ENCODE measurements around the gene FCAR. TPM values are rescaled to one million over a fixed set of nuclear protein-coding genes. Genes with fewer than 3 reads are reported as not detected.
"Not testable (repeated sequence)": the region's sequence is repeated elsewhere in the genome, so short reads cannot be mapped to it uniquely, and the experiment has no call there.

FCAR gene
- total RNA-seq (under 1 TPM in 1 of 5 donors, not detected in 4; 0.68 TPM), total RNA-seq (0 to 6.2 (median 0.06) reads per million in 29 experiments)
- total RNA-seq (2013): 0.29 TPM

GRCh38 chr19:54873990-54874389 is at the start of gene FCAR:
Gene FCAR (plus strand): TSS chr19:54874235. CDS start chr19:54874290, 55 bp downstream.
- H3K4me1 Mint-ChIP-seq: no peaks in the 10 kb centered on the region
- H3K9me3 ChIP-seq: no peaks in the 10 kb centered on the region
- H3K4me1 ChIP-seq (ENCODE audit: control insufficient read depth in 1 of 2, extremely low read depth in 1 of 2, insufficient read depth in 2 of 2, low read length in 2 of 2): no peaks in the 10 kb centered on the region
- no peaks in the 10 kb centered on the region for H3K36me3 ChIP-seq (ENCODE audit: control insufficient read depth in 2 of 2, extremely low read depth in 1 of 2, insufficient read depth in 1 of 2, low read length in 1 of 2)
- ATAC-seq (replicated peaks in 1 of 4) (no peak), DNase-seq (peak in 1 of 35 experiments; percentile 9)
- peaks cover 0 to 3% of the 10 kb centered on the region in 2 experiments for H3K27me3 ChIP-seq (replicated peaks in 1 of 2; ENCODE audit: control insufficient read depth in 2 of 2, extremely low read depth in 1 of 2, insufficient read depth in 2 of 2, low read length in 1 of 2)
- H3K4me3 ChIP-seq (ENCODE audit: control insufficient read depth in 1 of 2, extremely low read depth in 1 of 2, low read length in 1 of 2): no peak within 1 kb of the TSS
- no peaks in the 10 kb centered on the region for H3K36me3 Mint-ChIP-seq
- no peak within 1 kb of the TSS for H3K4me3 Mint-ChIP-seq
- CTCF ChIA-PET: no interaction called here
- 92% methylated on average over 6 of the region's 8 CpGs for WGBS (ENCODE audit: insufficient coverage)
- H3K27ac ChIP-seq (ENCODE audit: low read length): no peak within 1 kb of the TSS
- H3K9me3 Mint-ChIP-seq: peaks cover 0 to 3% (median 0%) of the 10 kb centered on the region in 3 donors
- H3K27ac Mint-ChIP-seq: no peak within 1 kb of the TSS
- peaks cover 8 to 18% of the 10 kb centered on the region in 2 donors for H3K27me3 Mint-ChIP-seq
- POLR2A ChIA-PET: no interaction called here

- H3K27ac Mint-ChIP-seq; H3K36me3 Mint-ChIP-seq; H3K9me3 ChIP-seq; ATAC-seq (replicated peaks in 1 of 4); H3K4me1 Mint-ChIP-seq; H3K4me3 ChIP-seq (ENCODE audit: control insufficient read depth in 1 of 2, extremely low read depth in 1 of 2, low read length in 1 of 2); POLR2A ChIA-PET; H3K27ac ChIP-seq (ENCODE audit: low read length); DNase-seq; CTCF ChIA-PET; H3K4me3 Mint-ChIP-seq; H3K9me3 Mint-ChIP-seq; H3K27me3 ChIP-seq (replicated peaks in 1 of 2; ENCODE audit: control insufficient read depth in 2 of 2, extremely low read depth in 1 of 2, insufficient read depth in 2 of 2, low read length in 1 of 2); H3K4me1 ChIP-seq (ENCODE audit: control insufficient read depth in 1 of 2, extremely low read depth in 1 of 2, insufficient read depth in 2 of 2, low read length in 2 of 2); H3K36me3 ChIP-seq (ENCODE audit: control insufficient read depth in 2 of 2, extremely low read depth in 1 of 2, insufficient read depth in 1 of 2, low read length in 1 of 2): not testable (repeated sequence)
- peaks cover 14 to 17% of the 10 kb centered on the region in 2 donors for H3K27me3 Mint-ChIP-seq
- WGBS (ENCODE audit: insufficient coverage): no CpG with 5 or more reads among the region's 4 CpGs
Observed at GRCh38 chr19:54824416-54824815, 49.6 kb upstream of the FCAR start.

DNA sequence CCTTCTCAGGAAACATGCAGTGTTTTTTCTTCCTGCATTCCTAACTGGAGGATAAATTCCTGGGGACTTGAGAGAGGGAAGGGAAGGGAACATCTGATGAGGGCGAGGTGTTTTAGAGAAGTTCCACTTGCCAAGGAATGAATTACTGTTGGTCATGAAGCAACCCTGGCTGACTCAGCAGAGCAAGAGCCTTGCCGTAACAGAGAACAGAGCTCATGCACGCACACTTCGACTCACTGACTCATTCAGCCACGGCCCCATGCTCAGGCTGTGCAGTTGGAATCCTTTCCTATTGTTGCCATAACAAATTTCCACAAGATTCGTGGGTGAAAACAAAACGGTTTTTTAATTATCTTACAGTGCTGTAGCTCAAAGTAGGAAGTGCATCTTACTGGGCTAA is 48.7 kb upstream of the FCAR start:
- ATAC-seq (replicated peaks in 1 of 4); H3K27me3 ChIP-seq (replicated peaks in 1 of 2; ENCODE audit: control insufficient read depth in 2 of 2, extremely low read depth in 1 of 2, insufficient read depth in 2 of 2, low read length in 1 of 2); H3K9me3 ChIP-seq; CTCF ChIA-PET; H3K36me3 ChIP-seq (ENCODE audit: control insufficient read depth in 2 of 2, extremely low read depth in 1 of 2, insufficient read depth in 1 of 2, low read length in 1 of 2); H3K4me3 ChIP-seq (ENCODE audit: control insufficient read depth in 1 of 2, extremely low read depth in 1 of 2, low read length in 1 of 2); H3K27ac ChIP-seq (ENCODE audit: low read length); H3K4me1 Mint-ChIP-seq; H3K27ac Mint-ChIP-seq; H3K4me1 ChIP-seq (ENCODE audit: control insufficient read depth in 1 of 2, extremely low read depth in 1 of 2, insufficient read depth in 2 of 2, low read length in 2 of 2); POLR2A ChIA-PET; H3K4me3 Mint-ChIP-seq; H3K36me3 Mint-ChIP-seq; H3K9me3 Mint-ChIP-seq: not testable (repeated sequence)
- WGBS (ENCODE audit: insufficient coverage): 57% methylated on average over 3 of the region's 7 CpGs
- H3K27me3 Mint-ChIP-seq: peaks cover 14% of the 10 kb centered on the region in 2 donors
- DNase-seq: peak in 1 of 35 experiments; percentile 7

GRCh38 chr19:54828064-54828463 is 46.0 kb upstream of the FCAR start:
- H3K27me3 ChIP-seq (replicated peaks in 1 of 2; ENCODE audit: control insufficient read depth in 2 of 2, extremely low read depth in 1 of 2, insufficient read depth in 2 of 2, low read length in 1 of 2); POLR2A ChIA-PET; CTCF ChIA-PET; H3K4me1 ChIP-seq (ENCODE audit: control insufficient read depth in 1 of 2, extremely low read depth in 1 of 2, insufficient read depth in 2 of 2, low read length in 2 of 2); DNase-seq; H3K36me3 Mint-ChIP-seq; H3K4me1 Mint-ChIP-seq; H3K9me3 ChIP-seq; ATAC-seq (replicated peaks in 1 of 4); H3K27ac Mint-ChIP-seq; H3K4me3 Mint-ChIP-seq; H3K9me3 Mint-ChIP-seq; H3K27ac ChIP-seq (ENCODE audit: low read length); H3K36me3 ChIP-seq (ENCODE audit: control insufficient read depth in 2 of 2, extremely low read depth in 1 of 2, insufficient read depth in 1 of 2, low read length in 1 of 2); H3K4me3 ChIP-seq (ENCODE audit: control insufficient read depth in 1 of 2, extremely low read depth in 1 of 2, low read length in 1 of 2): not testable (repeated sequence)
- peaks cover 14% of the 10 kb centered on the region in 2 donors for H3K27me3 Mint-ChIP-seq
- 17% methylated on average over 1 of the region's 8 CpGs for WGBS (ENCODE audit: insufficient coverage)

- H3K4me1 Mint-ChIP-seq; H3K27me3 ChIP-seq (replicated peaks in 1 of 2; ENCODE audit: control insufficient read depth in 2 of 2, extremely low read depth in 1 of 2, insufficient read depth in 2 of 2, low read length in 1 of 2); H3K27me3 Mint-ChIP-seq; POLR2A ChIA-PET; H3K36me3 Mint-ChIP-seq; H3K9me3 ChIP-seq; H3K27ac Mint-ChIP-seq; H3K27ac ChIP-seq (ENCODE audit: low read length); H3K4me3 ChIP-seq (ENCODE audit: control insufficient read depth in 1 of 2, extremely low read depth in 1 of 2, low read length in 1 of 2); H3K4me3 Mint-ChIP-seq; H3K36me3 ChIP-seq (ENCODE audit: control insufficient read depth in 2 of 2, extremely low read depth in 1 of 2, insufficient read depth in 1 of 2, low read length in 1 of 2); H3K9me3 Mint-ChIP-seq; H3K4me1 ChIP-seq (ENCODE audit: control insufficient read depth in 1 of 2, extremely low read depth in 1 of 2, insufficient read depth in 2 of 2, low read length in 2 of 2); ATAC-seq (replicated peaks in 1 of 4); CTCF ChIA-PET: not testable (repeated sequence)
- DNase-seq: peak in 2 of 35 experiments; percentile 35 to 42
- 86% methylated on average over 8 of the region's 14 CpGs for WGBS (ENCODE audit: insufficient coverage)
Observed at GRCh38 chr19:54832496-54832895, 41.5 kb upstream of the FCAR start, which contains the start of gene KIR2DS4. Gene KIR2DS4 (plus strand): TSS chr19:54832676.

- H3K4me1 Mint-ChIP-seq; H3K9me3 Mint-ChIP-seq; H3K27ac ChIP-seq (ENCODE audit: low read length); H3K27me3 Mint-ChIP-seq; H3K4me3 ChIP-seq (ENCODE audit: control insufficient read depth in 1 of 2, extremely low read depth in 1 of 2, low read length in 1 of 2); POLR2A ChIA-PET; H3K4me1 ChIP-seq (ENCODE audit: control insufficient read depth in 1 of 2, extremely low read depth in 1 of 2, insufficient read depth in 2 of 2, low read length in 2 of 2); H3K27ac Mint-ChIP-seq; H3K36me3 Mint-ChIP-seq; H3K27me3 ChIP-seq (replicated peaks in 1 of 2; ENCODE audit: control insufficient read depth in 2 of 2, extremely low read depth in 1 of 2, insufficient read depth in 2 of 2, low read length in 1 of 2); H3K9me3 ChIP-seq; H3K4me3 Mint-ChIP-seq; H3K36me3 ChIP-seq (ENCODE audit: control insufficient read depth in 2 of 2, extremely low read depth in 1 of 2, insufficient read depth in 1 of 2, low read length in 1 of 2); CTCF ChIA-PET; ATAC-seq (replicated peaks in 1 of 4): not testable (repeated sequence)
- whole genome bisulfite sequencing (ENCODE audit: insufficient coverage): no CpG with 5 or more reads among the region's 5 CpGs
- peak in 3 of 35 experiments; percentile 9 to 34 (median 13) for DNase-seq
Observed at GRCh38 chr19:54835126-54835525, 38.9 kb upstream of the FCAR start.

DNA sequence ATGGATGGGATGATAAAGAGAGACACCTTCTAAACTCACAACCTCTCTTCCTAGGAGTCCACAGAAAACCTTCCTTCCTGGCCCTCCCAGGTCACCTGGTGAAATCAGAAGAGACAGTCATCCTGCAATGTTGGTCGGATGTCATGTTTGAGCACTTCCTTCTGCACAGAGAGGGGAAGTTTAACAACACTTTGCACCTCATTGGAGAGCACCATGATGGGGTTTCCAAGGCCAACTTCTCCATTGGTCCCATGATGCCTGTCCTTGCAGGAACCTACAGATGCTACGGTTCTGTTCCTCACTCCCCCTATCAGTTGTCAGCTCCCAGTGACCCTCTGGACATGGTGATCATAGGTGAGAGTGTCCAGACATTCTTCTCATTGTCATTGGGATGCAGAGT is 36.5 kb upstream of the FCAR start:
- H3K36me3 Mint-ChIP-seq; H3K27ac Mint-ChIP-seq; H3K4me3 ChIP-seq (ENCODE audit: control insufficient read depth in 1 of 2, extremely low read depth in 1 of 2, low read length in 1 of 2); H3K4me3 Mint-ChIP-seq; ATAC-seq (replicated peaks in 1 of 4); H3K36me3 ChIP-seq (ENCODE audit: control insufficient read depth in 2 of 2, extremely low read depth in 1 of 2, insufficient read depth in 1 of 2, low read length in 1 of 2); POLR2A ChIA-PET; H3K27ac ChIP-seq (ENCODE audit: low read length); H3K9me3 ChIP-seq; H3K27me3 ChIP-seq (replicated peaks in 1 of 2; ENCODE audit: control insufficient read depth in 2 of 2, extremely low read depth in 1 of 2, insufficient read depth in 2 of 2, low read length in 1 of 2); H3K9me3 Mint-ChIP-seq; H3K4me1 Mint-ChIP-seq; CTCF ChIA-PET; H3K4me1 ChIP-seq (ENCODE audit: control insufficient read depth in 1 of 2, extremely low read depth in 1 of 2, insufficient read depth in 2 of 2, low read length in 2 of 2); H3K27me3 Mint-ChIP-seq; DNase-seq: not testable (repeated sequence)
- 33% methylated on average over 1 of the region's 2 CpGs for WGBS (ENCODE audit: insufficient coverage)

Measured in T-cell (primary cell).